Measurements from ENCODE around the gene LZTFL1.

The LZTFL1 gene

GRCh38 chr3:45806072-45806471 is 35.8 kb downstream of the LZTFL1 start:
- H2BK5ac ChIP-seq (ENCODE audit: low read depth, low read length, poor library complexity, severe bottlenecking): no peak overlapping the region
- no peak overlapping the region for H2BK120ac ChIP-seq (ENCODE audit: low read depth, low read length)
- H3K36me3 ChIP-seq (ENCODE audit: control insufficient read depth in 1 of 2, insufficient read depth in 2 of 2, low read depth in 1 of 2, low read length in 2 of 2): no peaks in the 10 kb centered on the region
- H3K9me3 ChIP-seq (ENCODE audit: control insufficient read depth, low read length): no peaks in the 10 kb centered on the region
- WGBS: 98% methylated on average over 2 of the region's 3 CpGs
- H3K23ac ChIP-seq (ENCODE audit: low read length in 2 of 2): no peak overlapping the region
- H4K91ac ChIP-seq (ENCODE audit: low read length): no peak overlapping the region
- H2BK12ac ChIP-seq (ENCODE audit: low read length in 2 of 2): no peak overlapping the region
- H2BK15ac ChIP-seq (ENCODE audit: low read depth, poor library complexity, severe bottlenecking): no peak overlapping the region
- H3K4me2 ChIP-seq (ENCODE audit: low read length, poor library complexity, severe bottlenecking): no peak overlapping the region
- H3K4me3 ChIP-seq (ENCODE audit: insufficient read depth in 1 of 2, low read depth in 1 of 2, low read length in 2 of 2): no peak overlapping the region
- H3K27ac ChIP-seq (ENCODE audit: low read length, poor library complexity, severe bottlenecking): no peak overlapping the region
- H2AFZ ChIP-seq (ENCODE audit: low read depth, low read length): no peak overlapping the region
- H3K79me1 ChIP-seq (replicated peaks; ENCODE audit: low read length, poor library complexity, severe bottlenecking): no peaks in the 10 kb centered on the region
- no peak overlapping the region for H2AK5ac ChIP-seq (ENCODE audit: low read length, severe bottlenecking)
- DNase-seq: no peak
- no peaks in the 10 kb centered on the region for H3K4me1 ChIP-seq (ENCODE audit: control insufficient read depth, insufficient read depth, low read depth, low read length)
- H3K27me3 ChIP-seq (ENCODE audit: control insufficient read depth in 1 of 2, insufficient read depth in 1 of 2, low read length in 2 of 2): no peaks in the 10 kb centered on the region
- H3K18ac ChIP-seq (ENCODE audit: low read depth in 1 of 2, low read length in 2 of 2): no peak overlapping the region
- no peak overlapping the region for H3K4ac ChIP-seq (ENCODE audit: low read depth in 1 of 2, low read length in 2 of 2)
- H4K8ac ChIP-seq (ENCODE audit: low read length): no peak overlapping the region
- no peak overlapping the region for H3K9ac ChIP-seq (ENCODE audit: low read length)
- H3K14ac ChIP-seq (ENCODE audit: low read length in 2 of 2): no peak overlapping the region

GRCh38 chr3:45803252-45803935 is 38.5 kb downstream of the LZTFL1 start:
- Histone ChIP-seq H3K79me1 (replicated peaks; ENCODE audit: low read length, poor library complexity, severe bottlenecking) (no peaks in the 10 kb centered on the region), H3K4me1 (ENCODE audit: control insufficient read depth, insufficient read depth, low read depth, low read length) (no peaks in the 10 kb centered on the region), H2BK12ac (ENCODE audit: low read length in 2 of 2) (no peak overlapping the region), H3K4me2 (ENCODE audit: low read length, poor library complexity, severe bottlenecking) (no peak overlapping the region), H3K4me3 (ENCODE audit: insufficient read depth in 1 of 2, low read depth in 1 of 2, low read length in 2 of 2) (no peak overlapping the region), H4K8ac (ENCODE audit: low read length) (no peak overlapping the region), H3K27me3 (ENCODE audit: control insufficient read depth in 1 of 2, insufficient read depth in 1 of 2, low read length in 2 of 2) (peaks cover 8 to 18% of the 10 kb centered on the region in 2 experiments), H2AFZ (ENCODE audit: low read depth, low read length) (no peak overlapping the region), H3K9ac (ENCODE audit: low read length) (no peak overlapping the region), H3K36me3 (ENCODE audit: control insufficient read depth in 1 of 2, insufficient read depth in 2 of 2, low read depth in 1 of 2, low read length in 2 of 2) (no peaks in the 10 kb centered on the region), H3K18ac (ENCODE audit: low read depth in 1 of 2, low read length in 2 of 2) (no peak overlapping the region), H3K27ac (ENCODE audit: low read length, poor library complexity, severe bottlenecking) (no peak overlapping the region), H3K9me3 (ENCODE audit: control insufficient read depth, low read length) (no peaks in the 10 kb centered on the region), H3K4ac (ENCODE audit: low read depth in 1 of 2, low read length in 2 of 2) (no peak overlapping the region), H2AK5ac (ENCODE audit: low read length, severe bottlenecking) (no peak overlapping the region), H2BK5ac (ENCODE audit: low read depth, low read length, poor library complexity, severe bottlenecking) (no peak overlapping the region), H2BK15ac (ENCODE audit: low read depth, poor library complexity, severe bottlenecking) (no peak overlapping the region), H2BK120ac (ENCODE audit: low read depth, low read length) (no peak overlapping the region), H4K91ac (ENCODE audit: low read length) (no peak overlapping the region), H3K23ac (ENCODE audit: low read length in 2 of 2) (no peak overlapping the region), H3K14ac (ENCODE audit: low read length in 2 of 2) (no peak overlapping the region)
- WGBS: 90% methylated on average over 5 of the region's 5 CpGs
- DNase-seq: no peak

- no peaks in the 10 kb centered on the region for H3K4me1 ChIP-seq (ENCODE audit: control insufficient read depth, insufficient read depth, low read depth, low read length)
- no peak overlapping the region for H3K9ac ChIP-seq (ENCODE audit: low read length)
- DNase-seq: no peak
- H3K4me2 ChIP-seq (ENCODE audit: low read length, poor library complexity, severe bottlenecking): no peak overlapping the region
- 96% methylated on average over 6 of the region's 9 CpGs for WGBS
- no peak overlapping the region for H2BK12ac ChIP-seq (ENCODE audit: low read length in 2 of 2)
- H3K79me1 ChIP-seq (replicated peaks; ENCODE audit: low read length, poor library complexity, severe bottlenecking): no peaks in the 10 kb centered on the region
- peaks cover 20 to 31% of the 10 kb centered on the region in 2 experiments for H3K27me3 ChIP-seq (ENCODE audit: control insufficient read depth in 1 of 2, insufficient read depth in 1 of 2, low read length in 2 of 2)
- no peak overlapping the region for H2BK120ac ChIP-seq (ENCODE audit: low read depth, low read length)
- no peak overlapping the region for H3K18ac ChIP-seq (ENCODE audit: low read depth in 1 of 2, low read length in 2 of 2)
- no peak overlapping the region for H4K91ac ChIP-seq (ENCODE audit: low read length)
- H2AFZ ChIP-seq (ENCODE audit: low read depth, low read length): no peak overlapping the region
- H4K8ac ChIP-seq (ENCODE audit: low read length): no peak overlapping the region
- H3K36me3 ChIP-seq (ENCODE audit: control insufficient read depth in 1 of 2, insufficient read depth in 2 of 2, low read depth in 1 of 2, low read length in 2 of 2): no peaks in the 10 kb centered on the region
- no peak overlapping the region for H3K4ac ChIP-seq (ENCODE audit: low read depth in 1 of 2, low read length in 2 of 2)
- no peak overlapping the region for H2BK5ac ChIP-seq (ENCODE audit: low read depth, low read length, poor library complexity, severe bottlenecking)
- H2AK5ac ChIP-seq (ENCODE audit: low read length, severe bottlenecking): no peak overlapping the region
- H3K14ac ChIP-seq (ENCODE audit: low read length in 2 of 2): no peak overlapping the region
- no peak overlapping the region for H3K4me3 ChIP-seq (ENCODE audit: insufficient read depth in 1 of 2, low read depth in 1 of 2, low read length in 2 of 2)
- H3K23ac ChIP-seq (ENCODE audit: low read length in 2 of 2): no peak overlapping the region
- no peaks in the 10 kb centered on the region for H3K9me3 ChIP-seq (ENCODE audit: control insufficient read depth, low read length)
- H3K27ac ChIP-seq (ENCODE audit: low read length, poor library complexity, severe bottlenecking): no peak overlapping the region
- no peak overlapping the region for H2BK15ac ChIP-seq (ENCODE audit: low read depth, poor library complexity, severe bottlenecking)
These were observed 39.8 kb downstream of the LZTFL1 start for GRCh38 chr3:45802146-45802545.

GRCh38 chr3:45800611-45801010 is 41.3 kb downstream of the LZTFL1 start:
- Histone ChIP-seq H3K4me1 (ENCODE audit: control insufficient read depth, insufficient read depth, low read depth, low read length) (peaks cover 9% of the 10 kb centered on the region), H3K4me3 (ENCODE audit: insufficient read depth in 1 of 2, low read depth in 1 of 2, low read length in 2 of 2) (no peak overlapping the region), H3K36me3 (ENCODE audit: control insufficient read depth in 1 of 2, insufficient read depth in 2 of 2, low read depth in 1 of 2, low read length in 2 of 2) (peaks cover 0 to 2% of the 10 kb centered on the region in 2 experiments), H3K14ac (ENCODE audit: low read length in 2 of 2) (no peak overlapping the region), H4K8ac (ENCODE audit: low read length) (no peak overlapping the region), H3K27me3 (ENCODE audit: control insufficient read depth in 1 of 2, insufficient read depth in 1 of 2, low read length in 2 of 2) (peaks cover 34 to 46% of the 10 kb centered on the region in 2 experiments), H2BK5ac (ENCODE audit: low read depth, low read length, poor library complexity, severe bottlenecking) (no peak overlapping the region), H2AFZ (ENCODE audit: low read depth, low read length) (no peak overlapping the region), H3K9ac (ENCODE audit: low read length) (no peak overlapping the region), H2BK12ac (ENCODE audit: low read length in 2 of 2) (no peak overlapping the region), H3K23ac (ENCODE audit: low read length in 2 of 2) (no peak overlapping the region), H3K9me3 (ENCODE audit: control insufficient read depth, low read length) (no peaks in the 10 kb centered on the region), H3K27ac (ENCODE audit: low read length, poor library complexity, severe bottlenecking) (no peak overlapping the region), H2BK120ac (ENCODE audit: low read depth, low read length) (no peak overlapping the region), H4K91ac (ENCODE audit: low read length) (no peak overlapping the region), H3K4me2 (ENCODE audit: low read length, poor library complexity, severe bottlenecking) (no peak overlapping the region), H3K79me1 (replicated peaks; ENCODE audit: low read length, poor library complexity, severe bottlenecking) (no peaks in the 10 kb centered on the region), H3K4ac (ENCODE audit: low read depth in 1 of 2, low read length in 2 of 2) (no peak overlapping the region), H2BK15ac (ENCODE audit: low read depth, poor library complexity, severe bottlenecking) (no peak overlapping the region), H3K18ac (ENCODE audit: low read depth in 1 of 2, low read length in 2 of 2) (no peak overlapping the region), H2AK5ac (ENCODE audit: low read length, severe bottlenecking) (no peak overlapping the region)
- no peak for DNase-seq
- 92% methylated on average over 4 of the region's 4 CpGs for WGBS
